WI38 (cell line): ENCODE measurements around the gene CACNB1.

Source experiments
- H3K4me3 ChIP-seq: 2 replicates; pipeline ENCODE4 v1.5.1; 2011; ENCODE audit warnings: low read depth, mild to moderate bottlenecking, control low read depth, low read length
- TF ChIP-seq, protein P1 (sequence below): IDR thresholded peaks from 2 replicates; pipeline ENCODE4 v1.5.1; 2012; ENCODE audit warnings: low read depth, mild to moderate bottlenecking, control low read depth, low read length

Gene CACNB1

DNA sequence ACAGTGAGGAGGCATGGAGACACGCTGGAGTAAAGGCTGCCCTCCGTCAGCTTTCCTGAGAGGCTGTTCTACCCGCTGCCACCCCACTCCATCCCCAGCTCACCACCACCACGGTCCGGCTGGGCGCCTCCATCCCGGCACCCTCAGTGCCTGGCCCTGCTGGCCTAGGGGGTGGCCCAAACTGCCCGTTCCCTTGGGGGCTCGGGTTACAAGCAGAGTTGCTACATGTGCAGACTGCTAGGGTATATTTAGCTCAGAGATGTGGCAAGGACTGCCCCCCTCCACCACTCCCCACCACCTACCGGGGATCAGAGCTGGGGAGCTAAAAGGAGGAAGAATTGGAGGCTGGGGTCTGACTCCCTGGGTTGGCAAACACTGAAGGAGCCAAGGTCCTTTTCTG is 4.1 kb downstream of the CACNB1 start:
- H3K4me3 ChIP-seq = no peak overlapping the region
- TF ChIP-seq, protein P1, sequence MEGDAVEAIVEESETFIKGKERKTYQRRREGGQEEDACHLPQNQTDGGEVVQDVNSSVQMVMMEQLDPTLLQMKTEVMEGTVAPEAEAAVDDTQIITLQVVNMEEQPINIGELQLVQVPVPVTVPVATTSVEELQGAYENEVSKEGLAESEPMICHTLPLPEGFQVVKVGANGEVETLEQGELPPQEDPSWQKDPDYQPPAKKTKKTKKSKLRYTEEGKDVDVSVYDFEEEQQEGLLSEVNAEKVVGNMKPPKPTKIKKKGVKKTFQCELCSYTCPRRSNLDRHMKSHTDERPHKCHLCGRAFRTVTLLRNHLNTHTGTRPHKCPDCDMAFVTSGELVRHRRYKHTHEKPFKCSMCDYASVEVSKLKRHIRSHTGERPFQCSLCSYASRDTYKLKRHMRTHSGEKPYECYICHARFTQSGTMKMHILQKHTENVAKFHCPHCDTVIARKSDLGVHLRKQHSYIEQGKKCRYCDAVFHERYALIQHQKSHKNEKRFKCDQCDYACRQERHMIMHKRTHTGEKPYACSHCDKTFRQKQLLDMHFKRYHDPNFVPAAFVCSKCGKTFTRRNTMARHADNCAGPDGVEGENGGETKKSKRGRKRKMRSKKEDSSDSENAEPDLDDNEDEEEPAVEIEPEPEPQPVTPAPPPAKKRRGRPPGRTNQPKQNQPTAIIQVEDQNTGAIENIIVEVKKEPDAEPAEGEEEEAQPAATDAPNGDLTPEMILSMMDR = no peak

DNA sequence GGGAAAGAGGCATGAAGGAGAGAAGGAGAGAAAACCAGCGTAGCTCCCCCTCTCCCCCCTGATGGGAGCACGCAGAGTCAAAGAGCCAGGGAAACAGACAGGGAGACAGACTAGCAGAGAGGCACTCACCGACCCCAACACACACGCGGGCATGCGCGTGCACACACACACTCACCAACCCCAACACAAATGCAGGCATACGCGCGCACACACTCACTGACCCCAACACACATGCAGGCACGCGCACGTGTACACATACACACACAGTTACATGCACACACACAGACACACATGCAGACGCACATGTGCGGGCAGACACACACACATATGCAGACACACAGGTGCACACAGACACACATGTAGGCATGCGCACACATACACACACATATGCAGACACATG is 4.6 kb downstream of the CACNB1 start:
- TF ChIP-seq, protein P1 = no peak
- no peak overlapping the region for H3K4me3 ChIP-seq

DNA sequence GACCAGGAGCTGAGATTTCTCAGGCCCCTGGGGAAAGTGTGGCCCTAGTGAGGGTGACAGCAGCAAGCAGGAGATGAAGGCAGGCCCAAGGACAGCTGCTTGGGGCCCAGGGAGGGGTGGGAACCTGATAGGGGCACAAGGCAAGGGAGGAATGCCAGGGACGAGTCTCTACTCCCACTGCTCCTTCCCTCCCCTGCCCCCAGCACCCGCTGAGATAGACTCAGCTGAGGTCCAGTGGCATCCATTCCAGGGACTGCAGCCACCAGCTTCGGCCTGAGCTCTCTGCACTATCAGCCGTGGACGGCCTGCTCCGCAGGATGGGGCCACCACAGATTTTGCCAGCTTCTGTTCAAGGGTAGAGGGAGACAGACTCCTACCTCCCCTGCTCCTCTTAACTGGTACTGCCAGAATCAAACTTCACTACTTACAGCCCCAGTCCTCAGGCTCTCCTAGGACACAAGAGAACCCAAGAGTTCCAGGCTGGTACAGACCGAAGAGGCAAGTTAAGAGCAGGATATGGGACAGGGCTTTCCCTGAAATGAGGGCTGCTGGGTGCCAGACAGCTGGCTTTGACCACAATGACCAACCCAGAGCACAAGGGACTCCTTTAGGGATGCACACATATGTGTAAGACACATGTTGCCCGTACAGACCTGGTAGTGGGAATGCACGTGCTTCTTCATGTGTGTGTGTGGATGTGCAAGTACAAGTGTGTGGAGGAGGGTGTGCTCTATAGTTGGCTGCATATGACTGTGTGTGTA is 5.5 kb downstream of the CACNB1 start:
- TF ChIP-seq, protein P1 = no peak
- H3K4me3 ChIP-seq = no peak overlapping the region

DNA sequence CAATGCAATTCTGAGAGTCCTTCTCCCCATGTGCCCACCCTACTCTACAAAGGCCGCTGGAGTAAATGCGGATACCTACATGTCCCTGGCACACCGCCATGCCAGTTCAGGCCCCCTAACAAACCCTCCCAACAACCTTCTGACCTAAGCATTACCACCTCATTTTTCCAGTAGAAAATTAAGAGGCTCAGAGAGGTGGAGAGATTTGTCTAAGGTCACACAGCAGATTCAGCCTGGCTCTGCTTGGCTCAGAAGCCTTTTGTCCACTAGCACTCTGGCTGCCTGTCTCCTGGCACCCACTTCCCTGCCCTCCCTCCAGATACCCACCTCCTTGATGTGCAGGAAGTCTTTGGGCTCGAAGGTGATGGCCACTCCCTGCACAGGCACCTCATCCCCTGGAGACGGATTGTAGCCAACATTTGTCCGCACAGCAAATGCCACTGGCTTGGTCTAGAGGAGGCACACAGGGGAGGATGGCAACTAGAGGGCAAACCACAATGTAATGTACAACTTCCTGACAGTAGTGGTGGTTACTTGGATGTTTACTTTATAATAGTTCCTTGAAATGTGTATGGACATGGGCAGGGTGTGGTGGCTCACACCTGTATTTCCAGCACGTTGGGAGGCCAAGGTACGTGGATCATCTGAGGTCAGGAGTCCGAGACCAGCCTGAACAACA is 10.2 kb downstream of the CACNB1 start:
- TF ChIP-seq, protein P1 = no peak
- no peak overlapping the region for H3K4me3 ChIP-seq

DNA sequence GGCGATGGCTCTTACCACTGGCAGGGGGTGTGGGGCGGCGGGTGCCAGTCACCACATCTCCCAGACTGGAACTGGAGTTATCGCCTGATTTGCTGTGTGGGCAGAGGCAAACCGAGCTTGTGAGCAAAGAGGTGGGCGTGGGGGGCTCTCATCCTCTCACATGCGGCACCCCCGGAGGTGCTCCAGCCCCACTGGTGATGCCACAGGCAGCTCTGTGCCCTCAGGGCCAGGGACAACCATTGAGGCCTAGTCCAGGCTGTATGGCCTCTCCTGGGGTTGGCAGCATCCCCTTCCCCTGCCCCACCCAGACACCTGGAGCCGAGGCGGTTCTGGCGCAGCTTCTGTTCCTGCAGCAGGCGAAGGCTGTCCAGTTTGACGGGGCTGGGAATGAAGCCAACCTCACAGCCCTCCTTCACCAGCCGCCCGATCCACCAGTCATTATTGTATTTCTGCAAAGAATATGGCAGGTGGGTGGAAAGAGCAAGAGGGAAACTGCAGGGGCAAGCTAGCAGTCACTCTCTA is 10.9 kb downstream of the CACNB1 start:
- H3K4me3 ChIP-seq = no peak overlapping the region
- TF ChIP-seq, protein P1 = no peak

DNA sequence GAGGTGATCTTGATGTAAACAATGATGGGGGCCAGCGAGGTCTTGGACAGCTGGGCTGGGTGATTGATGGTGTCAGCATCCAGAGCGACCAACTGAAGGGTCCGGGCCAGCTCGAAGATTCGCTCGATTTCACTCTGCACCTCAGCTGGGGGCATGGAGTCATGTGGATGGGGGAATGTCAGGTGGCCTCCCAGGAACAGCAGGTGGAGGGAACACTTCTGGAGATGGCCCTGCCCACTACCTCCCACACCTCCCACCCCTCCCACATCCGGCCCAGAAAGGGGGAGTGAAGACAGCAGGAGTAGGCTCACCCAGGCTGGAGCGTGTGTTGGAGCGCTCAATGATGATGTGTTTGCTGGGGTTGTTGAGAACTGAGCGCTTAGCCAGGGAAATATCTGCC is 13.7 kb downstream of the CACNB1 start:
- H3K4me3 ChIP-seq = no peak overlapping the region
- TF ChIP-seq, protein P1 = no peak

DNA sequence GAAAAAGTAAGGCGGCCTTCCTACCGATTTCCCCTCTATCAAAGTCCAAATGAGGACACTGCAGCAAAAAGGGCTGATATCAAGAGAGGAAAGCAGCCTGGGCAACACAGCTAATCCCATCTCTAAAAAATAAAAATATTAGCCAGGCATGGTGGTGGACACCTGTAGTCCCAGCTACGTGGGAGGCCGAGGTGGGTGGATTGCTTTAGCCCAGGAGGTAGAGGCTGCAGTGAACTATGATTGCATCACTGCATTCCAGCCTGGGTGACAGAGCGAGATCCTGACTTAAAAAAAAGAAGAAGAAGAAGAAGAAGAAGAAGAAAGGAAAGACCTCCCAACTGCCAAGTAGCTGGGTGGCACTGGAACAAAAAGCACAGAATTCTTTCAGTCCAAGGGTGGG is 14.4 kb downstream of the CACNB1 start:
- H3K4me3 ChIP-seq = no peak overlapping the region
- TF ChIP-seq, protein P1 = no peak
